K562 (cell line): ENCODE measurements around the gene S100A7A. TPM values are rescaled to one million over a fixed set of nuclear protein-coding genes. Genes with fewer than 3 reads are reported as not detected.
A peak's percentile ranks its signal among the peaks of the same experiment; 100 is the strongest.

ENCODE experiments used
- ETV1 ChIP-seq: fragments of 450-650 bp; conservative IDR thresholded peaks from 2 replicates; pipeline ENCODE4 v1.6.1; 2016; ENCODE audit warnings: missing genetic modification characterization, control low read depth, low read depth, missing compliant biosample characterization
- JUND ChIP-seq, 2 experiments: IDR thresholded peaks; 2 replicates in 1 of 2; 3 replicates in 1 of 2; pipeline ENCODE4 v1.6.1; 2011; ENCODE audit warnings: borderline replicate concordance in 2 of 2, low read depth in 2 of 2, low read length in 2 of 2, improper control_type of control experiment in 1 of 2, missing biosample characterization in 1 of 2, missing genetic modification characterization in 1 of 2, missing genetic modification reagents in 1 of 2
- L3MBTL2 ChIP-seq: fragments of 450-650 bp; IDR thresholded peaks from 2 replicates; pipeline ENCODE4 v1.6.1; 2016; ENCODE audit warnings: mild to moderate bottlenecking, moderate library complexity
- MCM3 ChIP-seq: fragments of 450-650 bp; IDR thresholded peaks from 2 replicates; pipeline ENCODE4 v1.6.1; 2016
- XRCC5 ChIP-seq: fragments of 200-400 bp; formaldehyde crosslinking; IDR thresholded peaks from 2 replicates; pipeline ENCODE4 v1.6.1; 2017; ENCODE audit warnings: low read depth, mild to moderate bottlenecking, low read length
- polyA plus RNA-seq, 8 experiments: library from polyadenylated mRNA; depleted of rRNA in 4 of 8; stranded (reverse) in 5 of 8; unstranded in 3 of 8; fragments of >200 nt; fragmentation: Nextera tagmentation in 2 of 8; fragmentation: Illumina TruSeq in 1 of 8; extraction: Ambion mirVana in 2 of 8; extraction: Trizol in 1 of 8; gene quantifications; 2 replicates each; pipeline versions ENCODE4 v1.2.1 to v1.2.3, GENCODE V29; 2011 to 2014; ENCODE audit warnings: inconsistent platforms in 1 of 8, missing spikeins in 1 of 8
- total RNA-seq, 7 experiments: library from RNA; depleted of rRNA in 6 of 7; stranded (reverse); fragments of >200 nt in 6 of 7; fragmentation: Illumina TruSeq in 2 of 7; extraction: Trizol in 2 of 7; gene quantifications; 2 replicates each; pipeline versions ENCODE4 v1.2.1 to v1.2.3, GENCODE V29; 2011 to 2021; ENCODE audit warnings: low replicate concordance in 1 of 7
- TF ChIP-seq, protein P1 (sequence below): fragments of 450-650 bp; IDR thresholded peaks from 2 replicates; pipeline ENCODE4 v1.6.1; 2017; ENCODE audit warnings: antibody characterized with exemption, mild to moderate bottlenecking
- TF ChIP-seq, protein P2 (sequence below), 2 experiments: IDR thresholded peaks; 2 replicates each; pipeline ENCODE4 v1.6.1; 2011; ENCODE audit warnings: borderline replicate concordance in 1 of 2, control low read depth in 1 of 2, low read depth in 1 of 2, low read length in 1 of 2, mild to moderate bottlenecking in 1 of 2, mixed read lengths in 1 of 2, moderate library complexity in 1 of 2; ENCODE audit not compliant: insufficient read depth in 1 of 2, insufficient read length in 1 of 2, poor library complexity in 1 of 2, severe bottlenecking in 1 of 2; ENCODE audit errors: extremely low read depth in 1 of 2
- TF ChIP-seq, protein P3 (sequence below), 3 experiments: IDR thresholded peaks in 2 of 3; conservative IDR thresholded peaks in 1 of 3; 2 replicates each; pipeline ENCODE4 v1.5.1; 2011 to 2012; ENCODE audit warnings: low read length in 3 of 3, mild to moderate bottlenecking in 3 of 3, control low read depth in 2 of 3, improper control_type of control experiment in 1 of 3, inconsistent platforms in 1 of 3, low read depth in 1 of 3, mixed read lengths in 1 of 3, moderate library complexity in 1 of 3; ENCODE audit not compliant: insufficient read depth in 2 of 3
- TF ChIP-seq, protein P4 (sequence below): fragments of 250-450 bp; sonication (Bioruptor Pico); IDR thresholded peaks from 2 replicates; pipeline ENCODE4 v1.4.0; 2020; ENCODE audit warnings: mild to moderate bottlenecking, moderate library complexity, borderline replicate concordance
- TF ChIP-seq, protein P5 (sequence below): fragments of 250-450 bp; sonication (Bioruptor Pico); IDR thresholded peaks from 2 replicates; pipeline ENCODE4 v1.5.0; 2021
- TF ChIP-seq, protein P6 (sequence below), 2 experiments: fragments of 450-650 bp; conservative IDR thresholded peaks; 2 replicates each; pipeline ENCODE4 v1.6.1; 2017; ENCODE audit warnings: mild to moderate bottlenecking in 2 of 2, moderate library complexity in 2 of 2

S100A7A gene
- total and polyA plus RNA-seq, 9 of the 15 experiments (the other 6 are each of a cell fraction or from before 2014, with no cell fraction given): not detected

DNA sequence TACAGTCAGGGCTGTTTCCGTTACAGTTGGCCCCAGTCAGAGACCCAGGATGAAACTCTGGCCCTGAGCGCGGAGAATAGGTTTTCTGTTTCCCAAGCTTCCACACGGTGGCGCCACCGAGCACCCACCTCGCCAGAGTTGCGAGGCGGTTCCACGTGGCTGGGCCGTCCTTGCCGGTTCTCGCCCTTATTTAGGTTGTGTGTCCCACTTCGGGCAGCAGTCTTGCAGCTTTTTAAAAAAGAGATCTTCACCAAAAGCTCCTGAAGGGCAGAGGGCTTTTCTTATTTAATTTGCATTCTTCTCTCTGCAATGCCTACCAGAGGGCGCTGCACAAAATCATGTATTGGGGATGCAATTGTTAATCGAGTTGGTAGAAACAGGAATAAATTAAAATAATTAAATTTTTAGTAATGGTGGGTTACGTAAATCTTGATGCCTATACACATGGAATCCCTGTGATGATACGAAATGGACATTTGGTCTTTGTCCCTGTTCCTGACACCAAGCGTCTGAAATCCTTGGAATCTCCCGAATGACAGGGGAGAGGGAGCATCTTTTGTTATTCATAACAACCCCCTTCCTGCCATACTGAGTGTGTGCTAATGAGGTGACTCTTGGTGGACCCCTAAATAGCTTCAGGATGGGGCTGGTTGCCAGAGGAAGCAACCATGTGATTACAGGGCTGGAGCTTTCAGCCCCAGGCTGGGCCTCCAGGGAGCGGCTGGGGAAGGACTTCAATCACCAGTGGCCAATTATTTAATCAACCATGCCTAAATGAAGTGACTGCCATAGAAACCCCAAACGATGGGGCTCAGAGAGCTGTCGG, 49.7 kb downstream of the S100A7A start (continued):
- TF ChIP-seq, protein P1, sequence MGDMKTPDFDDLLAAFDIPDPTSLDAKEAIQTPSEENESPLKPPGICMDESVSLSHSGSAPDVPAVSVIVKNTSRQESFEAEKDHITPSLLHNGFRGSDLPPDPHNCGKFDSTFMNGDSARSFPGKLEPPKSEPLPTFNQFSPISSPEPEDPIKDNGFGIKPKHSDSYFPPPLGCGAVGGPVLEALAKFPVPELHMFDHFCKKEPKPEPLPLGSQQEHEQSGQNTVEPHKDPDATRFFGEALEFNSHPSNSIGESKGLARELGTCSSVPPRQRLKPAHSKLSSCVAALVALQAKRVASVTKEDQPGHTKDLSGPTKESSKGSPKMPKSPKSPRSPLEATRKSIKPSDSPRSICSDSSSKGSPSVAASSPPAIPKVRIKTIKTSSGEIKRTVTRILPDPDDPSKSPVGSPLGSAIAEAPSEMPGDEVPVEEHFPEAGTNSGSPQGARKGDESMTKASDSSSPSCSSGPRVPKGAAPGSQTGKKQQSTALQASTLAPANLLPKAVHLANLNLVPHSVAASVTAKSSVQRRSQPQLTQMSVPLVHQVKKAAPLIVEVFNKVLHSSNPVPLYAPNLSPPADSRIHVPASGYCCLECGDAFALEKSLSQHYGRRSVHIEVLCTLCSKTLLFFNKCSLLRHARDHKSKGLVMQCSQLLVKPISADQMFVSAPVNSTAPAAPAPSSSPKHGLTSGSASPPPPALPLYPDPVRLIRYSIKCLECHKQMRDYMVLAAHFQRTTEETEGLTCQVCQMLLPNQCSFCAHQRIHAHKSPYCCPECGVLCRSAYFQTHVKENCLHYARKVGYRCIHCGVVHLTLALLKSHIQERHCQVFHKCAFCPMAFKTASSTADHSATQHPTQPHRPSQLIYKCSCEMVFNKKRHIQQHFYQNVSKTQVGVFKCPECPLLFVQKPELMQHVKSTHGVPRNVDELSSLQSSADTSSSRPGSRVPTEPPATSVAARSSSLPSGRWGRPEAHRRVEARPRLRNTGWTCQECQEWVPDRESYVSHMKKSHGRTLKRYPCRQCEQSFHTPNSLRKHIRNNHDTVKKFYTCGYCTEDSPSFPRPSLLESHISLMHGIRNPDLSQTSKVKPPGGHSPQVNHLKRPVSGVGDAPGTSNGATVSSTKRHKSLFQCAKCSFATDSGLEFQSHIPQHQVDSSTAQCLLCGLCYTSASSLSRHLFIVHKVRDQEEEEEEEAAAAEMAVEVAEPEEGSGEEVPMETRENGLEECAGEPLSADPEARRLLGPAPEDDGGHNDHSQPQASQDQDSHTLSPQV: peak; percentile 41; the same call in 1 of the 2 replicates
- TF ChIP-seq, protein P2, sequence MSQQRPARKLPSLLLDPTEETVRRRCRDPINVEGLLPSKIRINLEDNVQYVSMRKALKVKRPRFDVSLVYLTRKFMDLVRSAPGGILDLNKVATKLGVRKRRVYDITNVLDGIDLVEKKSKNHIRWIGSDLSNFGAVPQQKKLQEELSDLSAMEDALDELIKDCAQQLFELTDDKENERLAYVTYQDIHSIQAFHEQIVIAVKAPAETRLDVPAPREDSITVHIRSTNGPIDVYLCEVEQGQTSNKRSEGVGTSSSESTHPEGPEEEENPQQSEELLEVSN (IDR thresholded peaks at IDR 0.05; ENCODE audit: borderline replicate concordance in 1 of 2, extremely low read depth in 1 of 2, insufficient read depth in 1 of 2, insufficient read length in 1 of 2, low read depth in 1 of 2, low read length in 1 of 2, poor library complexity in 1 of 2, severe bottlenecking in 1 of 2): peak; percentile 85 to 94
- TF ChIP-seq, protein P3, sequence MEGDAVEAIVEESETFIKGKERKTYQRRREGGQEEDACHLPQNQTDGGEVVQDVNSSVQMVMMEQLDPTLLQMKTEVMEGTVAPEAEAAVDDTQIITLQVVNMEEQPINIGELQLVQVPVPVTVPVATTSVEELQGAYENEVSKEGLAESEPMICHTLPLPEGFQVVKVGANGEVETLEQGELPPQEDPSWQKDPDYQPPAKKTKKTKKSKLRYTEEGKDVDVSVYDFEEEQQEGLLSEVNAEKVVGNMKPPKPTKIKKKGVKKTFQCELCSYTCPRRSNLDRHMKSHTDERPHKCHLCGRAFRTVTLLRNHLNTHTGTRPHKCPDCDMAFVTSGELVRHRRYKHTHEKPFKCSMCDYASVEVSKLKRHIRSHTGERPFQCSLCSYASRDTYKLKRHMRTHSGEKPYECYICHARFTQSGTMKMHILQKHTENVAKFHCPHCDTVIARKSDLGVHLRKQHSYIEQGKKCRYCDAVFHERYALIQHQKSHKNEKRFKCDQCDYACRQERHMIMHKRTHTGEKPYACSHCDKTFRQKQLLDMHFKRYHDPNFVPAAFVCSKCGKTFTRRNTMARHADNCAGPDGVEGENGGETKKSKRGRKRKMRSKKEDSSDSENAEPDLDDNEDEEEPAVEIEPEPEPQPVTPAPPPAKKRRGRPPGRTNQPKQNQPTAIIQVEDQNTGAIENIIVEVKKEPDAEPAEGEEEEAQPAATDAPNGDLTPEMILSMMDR (IDR thresholded peaks at IDR 0.05 in 2 of 3, conservative IDR thresholded peaks at IDR 0.05 in 1 of 3; ENCODE audit: insufficient read depth in 2 of 3, low read depth in 1 of 3, low read length in 3 of 3): peak; percentile 73 to 91 (median 87)
- TF ChIP-seq, protein P4, sequence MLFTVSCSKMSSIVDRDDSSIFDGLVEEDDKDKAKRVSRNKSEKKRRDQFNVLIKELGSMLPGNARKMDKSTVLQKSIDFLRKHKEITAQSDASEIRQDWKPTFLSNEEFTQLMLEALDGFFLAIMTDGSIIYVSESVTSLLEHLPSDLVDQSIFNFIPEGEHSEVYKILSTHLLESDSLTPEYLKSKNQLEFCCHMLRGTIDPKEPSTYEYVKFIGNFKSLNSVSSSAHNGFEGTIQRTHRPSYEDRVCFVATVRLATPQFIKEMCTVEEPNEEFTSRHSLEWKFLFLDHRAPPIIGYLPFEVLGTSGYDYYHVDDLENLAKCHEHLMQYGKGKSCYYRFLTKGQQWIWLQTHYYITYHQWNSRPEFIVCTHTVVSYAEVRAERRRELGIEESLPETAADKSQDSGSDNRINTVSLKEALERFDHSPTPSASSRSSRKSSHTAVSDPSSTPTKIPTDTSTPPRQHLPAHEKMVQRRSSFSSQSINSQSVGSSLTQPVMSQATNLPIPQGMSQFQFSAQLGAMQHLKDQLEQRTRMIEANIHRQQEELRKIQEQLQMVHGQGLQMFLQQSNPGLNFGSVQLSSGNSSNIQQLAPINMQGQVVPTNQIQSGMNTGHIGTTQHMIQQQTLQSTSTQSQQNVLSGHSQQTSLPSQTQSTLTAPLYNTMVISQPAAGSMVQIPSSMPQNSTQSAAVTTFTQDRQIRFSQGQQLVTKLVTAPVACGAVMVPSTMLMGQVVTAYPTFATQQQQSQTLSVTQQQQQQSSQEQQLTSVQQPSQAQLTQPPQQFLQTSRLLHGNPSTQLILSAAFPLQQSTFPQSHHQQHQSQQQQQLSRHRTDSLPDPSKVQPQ (CRISPR knock-in tag): no peak
- TF ChIP-seq XRCC5: peak; percentile 52; the same call in 1 of the 2 replicates
- TF ChIP-seq, protein P5, sequence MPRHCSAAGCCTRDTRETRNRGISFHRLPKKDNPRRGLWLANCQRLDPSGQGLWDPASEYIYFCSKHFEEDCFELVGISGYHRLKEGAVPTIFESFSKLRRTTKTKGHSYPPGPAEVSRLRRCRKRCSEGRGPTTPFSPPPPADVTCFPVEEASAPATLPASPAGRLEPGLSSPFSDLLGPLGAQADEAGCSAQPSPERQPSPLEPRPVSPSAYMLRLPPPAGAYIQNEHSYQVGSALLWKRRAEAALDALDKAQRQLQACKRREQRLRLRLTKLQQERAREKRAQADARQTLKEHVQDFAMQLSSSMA (CRISPR knock-in tag): no peak
- no peak for TF ChIP-seq ETV1 (tag)
- 0 out of 2 replicates have a peak, but pooled peaks have one; percentile 17 for TF ChIP-seq JUND (IDR thresholded peaks at IDR 0.05; ENCODE audit: borderline replicate concordance, low read depth, low read length)
- TF ChIP-seq JUND (tag; IDR thresholded peaks at IDR 0.05; ENCODE audit: borderline replicate concordance, low read depth, low read length): no peak
- TF ChIP-seq, protein P6, sequence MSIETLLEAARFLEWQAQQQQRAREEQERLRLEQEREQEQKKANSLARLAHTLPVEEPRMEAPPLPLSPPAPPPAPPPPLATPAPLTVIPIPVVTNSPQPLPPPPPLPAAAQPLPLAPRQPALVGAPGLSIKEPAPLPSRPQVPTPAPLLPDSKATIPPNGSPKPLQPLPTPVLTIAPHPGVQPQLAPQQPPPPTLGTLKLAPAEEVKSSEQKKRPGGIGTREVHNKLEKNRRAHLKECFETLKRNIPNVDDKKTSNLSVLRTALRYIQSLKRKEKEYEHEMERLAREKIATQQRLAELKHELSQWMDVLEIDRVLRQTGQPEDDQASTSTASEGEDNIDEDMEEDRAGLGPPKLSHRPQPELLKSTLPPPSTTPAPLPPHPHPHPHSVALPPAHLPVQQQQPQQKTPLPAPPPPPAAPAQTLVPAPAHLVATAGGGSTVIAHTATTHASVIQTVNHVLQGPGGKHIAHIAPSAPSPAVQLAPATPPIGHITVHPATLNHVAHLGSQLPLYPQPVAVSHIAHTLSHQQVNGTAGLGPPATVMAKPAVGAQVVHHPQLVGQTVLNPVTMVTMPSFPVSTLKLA (conservative IDR thresholded peaks at IDR 0.05): peak; percentile 75 to 76
- TF ChIP-seq L3MBTL2: peak; percentile 99
- no peak for TF ChIP-seq MCM3
